HCT116 (cell line): ENCODE results near the gene ZNF230. TPM values are rescaled to one million over a fixed set of nuclear protein-coding genes. Genes with fewer than 3 reads are reported as not detected.

ENCODE experiments used
- ATAC-seq: fragments of 200-7000 bp; cut with Tn5 transposase; 2 replicates; pipeline ENCODE4 v1.9.1; 2020; ENCODE audit warnings: mild to moderate bottlenecking, moderate library complexity
- BruUV-seq: library from RNA; stranded (reverse); fragments of 400-500 nt; replicated peaks from 2 replicates; lab custom pipeline; 2021; lab: Mats Ljungman, UMichigan
- CTCF ChIA-PET: fragments of 300-600 bp; sonication (Branson Sonifier 250); formaldehyde crosslinking; loops from one replicate; lab custom pipeline; 2021; ENCODE audit warnings: antibody characterized with exemption; lab: Charles Lee
- POLR2A ChIA-PET: fragments of 300-600, 350-600 bp; sonication (Branson Sonifier 250); formaldehyde crosslinking; loops from one replicate; lab custom pipeline; 2021; ENCODE audit warnings: antibody characterized with exemption; lab: Charles Lee
- RAD21 ChIA-PET, 2 experiments: fragments of 300-600 bp; sonication (Branson Sonifier 250); formaldehyde crosslinking; loops; one replicate each; lab custom pipeline; 2023; ENCODE audit warnings: low total read pairs in 2 of 2; ENCODE audit not compliant: uncharacterized antibody in 2 of 2, unreplicated experiment in 2 of 2, low non-redundant PET in 1 of 2; lab: Charles Lee
- DNase-seq: peaks from one replicate; pipeline ENCODE4 v3.0.0-alpha.2; 2010; ENCODE audit warnings: low read depth, low spot score
- H2AFZ ChIP-seq: fragments of 200-600 bp; shearing (Covaris generic), sonication (generic); 2 replicates; pipeline ENCODE4 v1.6.1; 2017; ENCODE audit warnings: low read depth, mixed run types, mixed read lengths, antibody characterized with exemption, low read length; ENCODE audit not compliant: poor library complexity, severe bottlenecking
- H3K27ac ChIP-seq: 2 replicates; pipeline ENCODE4 v1.5.1; 2012; ENCODE audit warnings: low read depth, low read length
- H3K27me3 ChIP-seq: fragments of 200-600 bp; sonication (generic); 2 replicates; pipeline ENCODE4 v1.6.1; 2016; ENCODE audit warnings: mixed run types, low read length, mixed read lengths; ENCODE audit not compliant: insufficient read depth
- H3K36me3 ChIP-seq, 2 experiments: fragments of 200-500 bp in 1 of 2; fragments of 200-600 bp in 1 of 2; sonication (Bioruptor generic) in 1 of 2; sonication (generic) in 1 of 2; 2 replicates each; pipeline versions ENCODE4 v1.5.1 to v1.6.1; 2014 to 2016; ENCODE audit warnings: low read length in 2 of 2, inconsistent platforms in 1 of 2, mixed read lengths in 1 of 2, mixed run types in 1 of 2; ENCODE audit not compliant: insufficient read depth in 2 of 2, control insufficient read depth in 1 of 2
- H3K4me1 ChIP-seq, 2 experiments: fragments of 200-600 bp in 1 of 2; sonication (generic) in 1 of 2; 2 replicates each; pipeline versions ENCODE4 v1.5.1 to v1.6.1; 2012 to 2017; ENCODE audit warnings: low read length in 2 of 2, inconsistent platforms in 1 of 2, mild to moderate bottlenecking in 1 of 2, mixed read lengths in 1 of 2, mixed run types in 1 of 2, moderate library complexity in 1 of 2; ENCODE audit not compliant: insufficient read depth in 2 of 2, control insufficient read depth in 1 of 2
- H3K4me2 ChIP-seq: fragments of 200-600 bp; sonication (generic); 2 replicates; pipeline ENCODE4 v1.6.1; 2017; ENCODE audit warnings: mixed run types, low read length, mixed read lengths
- H3K4me3 ChIP-seq, 2 experiments: fragments of 200-600 bp in 1 of 2; sonication (generic) in 1 of 2; replicated peaks in 1 of 2; 2 replicates each; pipeline ENCODE4 v1.5.1; 2011 to 2016; ENCODE audit warnings: low read length in 2 of 2, control low read depth in 1 of 2, low read depth in 1 of 2, mild to moderate bottlenecking in 1 of 2, mixed read lengths in 1 of 2, mixed run types in 1 of 2
- H3K79me2 ChIP-seq: fragments of 200-600 bp; sonication (generic); 2 replicates; pipeline ENCODE4 v1.6.1; 2017; ENCODE audit warnings: mild to moderate bottlenecking, mixed run types, low read length, moderate library complexity, mixed read lengths; ENCODE audit not compliant: insufficient read depth
- H3K9ac ChIP-seq: fragments of 200-600 bp; sonication (generic); 2 replicates; pipeline ENCODE4 v1.6.1; 2016; ENCODE audit warnings: low read length, mixed read lengths
- H3K9me2 ChIP-seq: fragments of 200-600 bp; sonication (generic), shearing (Covaris generic); 2 replicates; pipeline ENCODE4 v1.6.1; 2017; ENCODE audit warnings: mixed run types, mild to moderate bottlenecking, moderate library complexity; ENCODE audit not compliant: insufficient read depth
- H3K9me3 ChIP-seq, 2 experiments: fragments of 200-500 bp in 1 of 2; fragments of 200-600 bp in 1 of 2; sonication (Bioruptor generic) in 1 of 2; sonication (generic) in 1 of 2; 2 replicates each; pipeline ENCODE4 v1.6.1; 2014 to 2017; ENCODE audit warnings: low read length in 2 of 2, mixed read lengths in 2 of 2, inconsistent platforms in 1 of 2, low read depth in 1 of 2, mild to moderate bottlenecking in 1 of 2, mixed run types in 1 of 2, moderate library complexity in 1 of 2; ENCODE audit not compliant: control insufficient read depth in 1 of 2, insufficient read depth in 1 of 2
- H4K20me1 ChIP-seq: fragments of 200-600 bp; sonication (generic), shearing (Covaris generic); 2 replicates; pipeline ENCODE4 v1.6.1; 2017; ENCODE audit warnings: mixed run types, mild to moderate bottlenecking, moderate library complexity; ENCODE audit not compliant: insufficient read depth
- CEBPB ChIP-seq: IDR thresholded peaks from 2 replicates; pipeline ENCODE4 v1.6.1; 2012; ENCODE audit warnings: low read depth
- CTCF ChIP-seq, 3 experiments: fragments of 200-600 bp in 1 of 3; sonication (generic) in 1 of 3; IDR thresholded peaks in 2 of 3; conservative IDR thresholded peaks in 1 of 3; 2 replicates each; pipeline ENCODE4 v1.5.1; 2012 to 2017; ENCODE audit warnings: low read depth in 2 of 3, low read length in 2 of 3, antibody characterized with exemption in 1 of 3, borderline replicate concordance in 1 of 3, control low read depth in 1 of 3, mild to moderate bottlenecking in 1 of 3, mixed read lengths in 1 of 3, mixed run types in 1 of 3, moderate library complexity in 1 of 3; ENCODE audit not compliant: insufficient read depth in 1 of 3
- ELF1 ChIP-seq: IDR thresholded peaks from 2 replicates; pipeline ENCODE4 v1.6.1; 2012; ENCODE audit warnings: low read depth, borderline replicate concordance
- EZH2 ChIP-seq: fragments of 200-600 bp; sonication (generic); IDR thresholded peaks from 2 replicates; pipeline ENCODE4 v1.6.1; 2017; ENCODE audit warnings: antibody characterized with exemption, mixed run types
- EZH2phosphoT487 ChIP-seq: fragments of 200-600 bp; IDR thresholded peaks from 2 replicates; pipeline ENCODE4 v1.6.1; 2018; ENCODE audit warnings: antibody characterized with exemption, borderline replicate concordance
- POLR2AphosphoS5 ChIP-seq: IDR thresholded peaks from 2 replicates; pipeline ENCODE4 v1.6.1; 2011; ENCODE audit warnings: mild to moderate bottlenecking, low read depth, low read length, moderate library complexity
- ZBTB33 ChIP-seq: IDR thresholded peaks from 2 replicates; pipeline ENCODE4 v1.6.1; 2011; ENCODE audit warnings: mild to moderate bottlenecking, low read length, moderate library complexity; ENCODE audit not compliant: insufficient replicate concordance; ENCODE audit errors: extremely low read depth
- ZFX ChIP-seq: fragments of 450-650 bp; IDR thresholded peaks from 2 replicates; pipeline ENCODE4 v1.6.1; 2017
- ZNF274 ChIP-seq: fragments of 200-500 bp; sonication (Bioruptor generic); IDR thresholded peaks from 2 replicates; pipeline ENCODE4 v1.6.1; 2014; ENCODE audit warnings: mild to moderate bottlenecking, low read depth, low read length, inconsistent platforms
- intact Hi-C: fragments of 100-400 bp; cut with micrococcal nuclease; formaldehyde crosslinking; loops from 2 replicates; pipeline ENCODE4 v1.10.0; 2022
- total RNA-seq: library from RNA; stranded (reverse); gene quantifications from one replicate; pipeline ENCODE4 v1.2.1, GENCODE V29; 2021; ENCODE audit not compliant: unreplicated experiment
- TF ChIP-seq, protein P1 (sequence below): IDR thresholded peaks from 2 replicates; pipeline ENCODE4 v1.6.1; 2012

ZNF230 gene
- total RNA-seq, 1 experiment from 2014 or later, result 2.8 TPM

DNA sequence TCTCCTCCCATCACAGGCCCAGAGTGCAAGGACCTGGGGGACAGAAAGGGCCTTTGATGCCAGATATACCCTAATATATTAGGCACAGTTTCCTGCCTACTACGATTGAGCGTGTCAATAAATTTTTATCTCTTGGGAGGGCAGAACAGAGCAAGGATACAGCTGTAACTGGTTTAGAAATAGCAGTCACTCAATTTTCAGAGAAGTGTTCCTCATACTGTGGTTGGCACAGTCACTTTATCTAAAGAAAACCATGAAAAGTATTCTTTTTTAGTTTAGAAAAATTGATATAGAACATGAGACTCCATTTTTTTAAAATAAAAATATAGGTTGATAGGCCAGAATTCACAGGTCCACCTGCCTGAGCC is 19.2 kb upstream of the ZNF230 start:
- ATAC-seq (no peak), DNase-seq (no peak)
- H3K79me2 ChIP-seq, result no peaks in the 10 kb centered on the region
- no peak overlapping the region for H3K9ac ChIP-seq
- CTCF ChIA-PET, result no interaction called here
- intact Hi-C loops, result no loop called here
- RAD21 ChIA-PET, result no interaction called here
- H4K20me1 ChIP-seq, result no peaks in the 10 kb centered on the region; the same call in 1 of the 2 replicates
- H2AFZ ChIP-seq, result no peak overlapping the region
- no peaks in the 10 kb centered on the region for H3K9me2 ChIP-seq
- no peak for TF ChIP-seq ZBTB33
- no peak for TF ChIP-seq CEBPB
- TF ChIP-seq EZH2phosphoT487, result no peak
- no peaks in the 10 kb centered on the region for H3K27me3 ChIP-seq
- H3K27ac ChIP-seq, result no peak overlapping the region
- peak overlapping the region; percentile 57 for H3K4me2 ChIP-seq
- no peaks in the 10 kb centered on the region for H3K4me1 ChIP-seq
- no TSS peak for BruUV-seq
- no peak overlapping the region for H3K4me3 ChIP-seq
- H3K36me3 ChIP-seq, result no peaks in the 10 kb centered on the region
- H3K9me3 ChIP-seq, result no peaks in the 10 kb centered on the region; a peak in 1 of 4 replicates
- POLR2A ChIA-PET, result no interaction called here

DNA sequence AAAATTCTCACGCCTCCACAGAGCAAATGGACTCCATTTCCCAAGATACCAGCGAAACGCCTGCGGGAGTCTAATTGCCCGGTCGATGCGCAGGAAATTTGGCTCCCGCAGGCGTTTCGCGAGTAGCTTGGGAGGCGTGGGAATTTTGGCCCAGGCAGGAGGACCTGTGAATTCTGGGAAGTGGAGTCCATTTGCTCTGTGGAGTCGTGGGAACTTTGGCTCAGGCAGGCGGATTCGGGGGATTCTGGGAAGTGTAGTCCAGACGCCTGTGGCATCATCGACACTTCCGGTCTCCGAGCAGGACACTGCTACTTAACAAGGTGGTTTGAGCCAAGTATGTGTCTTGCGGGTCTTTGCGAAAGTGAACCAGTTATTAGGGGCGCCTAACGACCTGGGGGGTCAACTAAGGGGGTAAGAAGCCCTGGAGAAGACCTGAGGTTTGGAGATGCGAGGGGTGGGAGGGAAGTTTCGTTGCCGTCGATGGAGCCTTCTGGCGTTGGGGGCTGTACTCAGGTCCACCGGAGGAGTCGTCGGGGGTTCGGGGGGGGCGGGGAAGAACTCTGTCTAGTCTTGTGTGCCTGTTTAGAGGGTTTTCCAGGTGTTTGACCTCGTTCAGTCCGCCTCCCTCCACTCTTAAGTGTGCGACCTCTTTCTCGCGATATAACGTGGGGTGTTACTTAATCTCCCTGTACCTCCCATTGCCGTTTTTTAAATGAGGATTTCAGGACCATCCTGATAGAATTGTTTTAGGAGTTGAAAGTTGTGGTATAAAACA is 18.7 kb upstream of the ZNF230 start, which contains the start of gene ZNF155:
Gene ZNF155, plus strand, starts transcription at position 277 of the 775 bp plus-strand sequence. CDS start 4,356 bp downstream, outside the sequence.
- Histone ChIP-seq H3K4me3 (peak within 1 kb of the TSS; percentile 44), H2AFZ (no peak within 1 kb of the TSS), H3K27me3 (no peaks in the 10 kb centered on the region), H4K20me1 (no peaks in the 10 kb centered on the region; the same call in 1 of the 2 replicates), H3K36me3 (no peaks in the 10 kb centered on the region), H3K27ac (no peak within 1 kb of the TSS), H3K4me2 (peak within 1 kb of the TSS; percentile 57), H3K79me2 (no peaks in the 10 kb centered on the region), H3K9ac (no peak within 1 kb of the TSS), H3K4me1 (no peaks in the 10 kb centered on the region), H3K9me3 (no peaks in the 10 kb centered on the region; a peak in 1 of 4 replicates), H3K9me2 (no peaks in the 10 kb centered on the region)
- CTCF ChIA-PET, result no interaction called here
- intact Hi-C loops, result no loop called here
- DNase-seq (peak; percentile 86), ATAC-seq (peak; percentile 98)
- RAD21 ChIA-PET, result no interaction called here
- TF ChIP-seq ZFX (no peak), POLR2AphosphoS5 (no peak), ZNF274 (no peak), EZH2 (no peak), CTCF (IDR thresholded peaks at IDR 0.05 in 2 of 3, conservative IDR thresholded peaks at IDR 0.05 in 1 of 3; ENCODE audit: borderline replicate concordance in 1 of 3, insufficient read depth in 1 of 3, low read depth in 2 of 3, low read length in 2 of 3) (no peak), ELF1 (peak; percentile 64)
- TF ChIP-seq, protein P1, sequence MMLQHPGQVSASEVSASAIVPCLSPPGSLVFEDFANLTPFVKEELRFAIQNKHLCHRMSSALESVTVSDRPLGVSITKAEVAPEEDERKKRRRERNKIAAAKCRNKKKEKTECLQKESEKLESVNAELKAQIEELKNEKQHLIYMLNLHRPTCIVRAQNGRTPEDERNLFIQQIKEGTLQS, result no peak
- BruUV-seq, result no TSS peak
- POLR2A ChIA-PET, result no interaction called here
